Caco-2 (cell line): ENCODE measurements around the gene ZNF554. TPM values are rescaled to one million over a fixed set of nuclear protein-coding genes. Genes with fewer than 3 reads are reported as not detected.

ENCODE experiments used
- BruUV-seq: library from RNA; stranded (reverse); fragments of 400-500 nt; replicated peaks from 2 replicates; lab custom pipeline; 2021; lab: Mats Ljungman, UMichigan
- CTCF ChIA-PET: fragments of 300-600 bp; sonication (Branson Sonifier 250); formaldehyde crosslinking; loops from one replicate; lab custom pipeline; 2022; ENCODE audit warnings: antibody characterized with exemption; lab: Charles Lee
- POLR2A ChIA-PET: fragments of 300-600 bp; sonication (Branson Sonifier 250); formaldehyde crosslinking; loops from one replicate; lab custom pipeline; 2022; ENCODE audit warnings: antibody characterized with exemption; lab: Charles Lee
- DNase-seq, 2 experiments: peaks; one replicate each; pipeline versions ENCODE4 v3.0.0 to v3.0.0-alpha.2; 2020 to 2022
- H3K27me3 ChIP-seq: replicated peaks from 2 replicates; pipeline ENCODE4 v1.6.0; 2011; ENCODE audit warnings: low read length; ENCODE audit not compliant: control insufficient read depth, insufficient read depth
- H3K36me3 ChIP-seq: 2 replicates; pipeline ENCODE4 v1.5.1; 2011; ENCODE audit warnings: low read length; ENCODE audit not compliant: control insufficient read depth, insufficient read depth
- H3K4me1 ChIP-seq: fragments of 250-450 bp; sonication (Bioruptor Pico); 2 replicates; pipeline ENCODE4 v1.5.1; 2020; ENCODE audit warnings: mild to moderate bottlenecking
- H3K4me3 ChIP-seq: 2 replicates; pipeline ENCODE4 v1.5.1; 2011; ENCODE audit warnings: low read depth, mild to moderate bottlenecking, control low read depth, low read length
- H3K9me3 ChIP-seq: fragments of 250-450 bp; sonication (Bioruptor Pico); 2 replicates; pipeline ENCODE4 v1.5.1; 2020; ENCODE audit warnings: mild to moderate bottlenecking, moderate library complexity
- H3K27ac Mint-ChIP-seq: one replicate; pipeline ENCODE4 v1.8.0; 2022; ENCODE audit warnings: mixed read lengths; ENCODE audit not compliant: unreplicated experiment
- H3K27me3 Mint-ChIP-seq: one replicate; pipeline ENCODE4 v1.8.0; 2022; ENCODE audit warnings: mixed read lengths; ENCODE audit not compliant: insufficient read depth, unreplicated experiment
- H3K36me3 Mint-ChIP-seq: one replicate; pipeline ENCODE4 v1.8.0; 2022; ENCODE audit warnings: mild to moderate bottlenecking, mixed read lengths; ENCODE audit not compliant: insufficient read depth, unreplicated experiment
- H3K4me1 Mint-ChIP-seq: one replicate; pipeline ENCODE4 v1.8.0; 2022; ENCODE audit warnings: low read depth, mixed read lengths; ENCODE audit not compliant: unreplicated experiment
- H3K4me3 Mint-ChIP-seq: one replicate; pipeline ENCODE4 v1.8.0; 2022; ENCODE audit warnings: mild to moderate bottlenecking, moderate library complexity, mixed read lengths; ENCODE audit not compliant: unreplicated experiment
- H3K9me3 Mint-ChIP-seq: one replicate; pipeline ENCODE4 v1.8.0; 2022; ENCODE audit warnings: mixed read lengths; ENCODE audit not compliant: unreplicated experiment
- intact Hi-C: fragments of 100-400 bp; cut with micrococcal nuclease; formaldehyde crosslinking; loops from one replicate; pipeline ENCODE4 v1.10.0; 2022; ENCODE audit not compliant: unreplicated experiment
- total RNA-seq: library from RNA; stranded (reverse); gene quantifications from 2 replicates; pipeline ENCODE4 v1.2.3, GENCODE V29; 2022
- TF ChIP-seq, protein P1 (sequence below), 2 experiments: fragments of 200-600 bp in 1 of 2; IDR thresholded peaks; 1 replicate in 1 of 2; 2 replicates in 1 of 2; pipeline versions ENCODE4 v1.5.1 to v1.8.0; 2011 to 2022; ENCODE audit warnings: antibody characterized with exemption in 1 of 2, control low read depth in 1 of 2, inconsistent platforms in 1 of 2, low read depth in 1 of 2, low read length in 1 of 2, mild to moderate bottlenecking in 1 of 2, moderate library complexity in 1 of 2; ENCODE audit not compliant: insufficient read depth in 1 of 2, severe bottlenecking in 1 of 2, unreplicated experiment in 1 of 2

Gene ZNF554
- total RNA-seq, 1 experiment from 2014 or later, result 3.7 TPM

DNA sequence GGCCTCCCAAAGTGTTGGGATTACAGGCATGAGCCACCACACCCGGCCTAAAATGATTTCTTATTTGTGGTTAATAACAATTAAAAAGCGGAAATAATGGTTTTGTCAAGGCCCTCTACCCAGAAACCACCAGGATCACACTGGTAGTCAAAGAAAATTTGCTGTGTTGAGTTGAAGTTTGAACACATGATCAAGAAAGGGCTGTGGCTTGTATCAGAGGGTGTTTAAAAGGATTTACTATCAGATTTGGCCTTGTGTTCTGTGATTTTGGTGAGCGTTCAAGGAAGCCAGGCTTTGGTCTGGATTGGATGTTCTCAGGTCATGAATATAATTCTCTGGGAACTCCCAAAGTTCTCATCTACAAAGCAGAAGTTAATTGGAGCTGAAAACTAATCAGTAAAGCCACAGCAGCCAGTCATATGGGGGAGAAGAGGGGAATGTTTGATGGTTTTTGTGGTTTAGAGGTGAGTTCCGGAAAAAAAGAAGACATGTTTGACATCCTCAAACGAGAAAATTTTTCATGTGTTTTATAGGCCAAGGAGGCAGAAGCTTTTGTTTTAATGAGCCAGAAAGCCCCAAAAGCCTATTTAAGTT is 36.9 kb downstream of the ZNF554 start:
- H3K4me3 Mint-ChIP-seq, result no peak overlapping the region
- intact Hi-C loops, result no loop called here
- H3K36me3 Mint-ChIP-seq, result peaks cover 39% of the 10 kb centered on the region
- peaks cover 24% of the 10 kb centered on the region for H3K9me3 ChIP-seq
- ChIA-PET POLR2A (no interaction called here), CTCF (no interaction called here)
- no peaks in the 10 kb centered on the region for H3K27me3 Mint-ChIP-seq
- DNase-seq, result no peak
- peaks cover 9% of the 10 kb centered on the region for H3K36me3 ChIP-seq
- no peaks in the 10 kb centered on the region for H3K4me1 ChIP-seq
- H3K27ac Mint-ChIP-seq, result no peak overlapping the region
- no TSS peak for BruUV-seq
- H3K27me3 ChIP-seq, result no peaks in the 10 kb centered on the region
- no peak overlapping the region for H3K4me3 ChIP-seq
- peaks cover 23% of the 10 kb centered on the region for H3K9me3 Mint-ChIP-seq
- TF ChIP-seq, protein P1, sequence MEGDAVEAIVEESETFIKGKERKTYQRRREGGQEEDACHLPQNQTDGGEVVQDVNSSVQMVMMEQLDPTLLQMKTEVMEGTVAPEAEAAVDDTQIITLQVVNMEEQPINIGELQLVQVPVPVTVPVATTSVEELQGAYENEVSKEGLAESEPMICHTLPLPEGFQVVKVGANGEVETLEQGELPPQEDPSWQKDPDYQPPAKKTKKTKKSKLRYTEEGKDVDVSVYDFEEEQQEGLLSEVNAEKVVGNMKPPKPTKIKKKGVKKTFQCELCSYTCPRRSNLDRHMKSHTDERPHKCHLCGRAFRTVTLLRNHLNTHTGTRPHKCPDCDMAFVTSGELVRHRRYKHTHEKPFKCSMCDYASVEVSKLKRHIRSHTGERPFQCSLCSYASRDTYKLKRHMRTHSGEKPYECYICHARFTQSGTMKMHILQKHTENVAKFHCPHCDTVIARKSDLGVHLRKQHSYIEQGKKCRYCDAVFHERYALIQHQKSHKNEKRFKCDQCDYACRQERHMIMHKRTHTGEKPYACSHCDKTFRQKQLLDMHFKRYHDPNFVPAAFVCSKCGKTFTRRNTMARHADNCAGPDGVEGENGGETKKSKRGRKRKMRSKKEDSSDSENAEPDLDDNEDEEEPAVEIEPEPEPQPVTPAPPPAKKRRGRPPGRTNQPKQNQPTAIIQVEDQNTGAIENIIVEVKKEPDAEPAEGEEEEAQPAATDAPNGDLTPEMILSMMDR (IDR thresholded peaks at IDR 0.05; ENCODE audit: insufficient read depth in 1 of 2, low read depth in 1 of 2, low read length in 1 of 2, severe bottlenecking in 1 of 2, unreplicated experiment in 1 of 2), result no peak
- no peaks in the 10 kb centered on the region for H3K4me1 Mint-ChIP-seq

DNA sequence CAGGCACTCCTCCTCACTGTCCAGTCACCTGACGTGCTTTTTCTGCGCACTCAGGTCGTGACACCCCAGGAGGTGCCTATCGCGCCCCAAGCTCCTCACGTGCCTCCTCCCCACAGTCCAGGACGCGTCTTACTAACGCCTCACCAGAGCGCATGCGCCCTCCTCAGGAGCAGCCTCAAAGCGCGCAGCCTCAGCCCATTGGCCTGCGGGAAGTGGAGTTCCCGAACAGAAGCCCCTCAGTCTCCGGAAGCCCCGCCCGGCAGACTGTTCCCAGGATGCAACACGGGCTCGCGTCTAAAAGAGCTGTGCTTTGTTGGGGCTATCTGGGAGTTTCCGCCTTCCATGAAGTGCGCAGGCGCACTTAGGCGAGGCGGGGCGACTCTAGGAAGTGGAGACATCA is 39.2 kb downstream of the ZNF554 start:
- BruUV-seq, result no TSS peak
- peaks cover 16% of the 10 kb centered on the region for H3K36me3 Mint-ChIP-seq
- H3K4me1 Mint-ChIP-seq, result no peaks in the 10 kb centered on the region
- CTCF ChIA-PET, result no interaction called here
- no peaks in the 10 kb centered on the region for H3K27me3 ChIP-seq
- H3K4me3 ChIP-seq, result no peak overlapping the region
- H3K4me1 ChIP-seq, result no peaks in the 10 kb centered on the region
- no peak for DNase-seq
- H3K27ac Mint-ChIP-seq, result no peak overlapping the region
- H3K9me3 ChIP-seq, result peaks cover 8% of the 10 kb centered on the region; the same call in 1 of the 2 replicates
- no peaks in the 10 kb centered on the region for H3K27me3 Mint-ChIP-seq
- intact Hi-C loops, result no loop called here
- TF ChIP-seq, protein P1 (IDR thresholded peaks at IDR 0.05; ENCODE audit: insufficient read depth in 1 of 2, low read depth in 1 of 2, low read length in 1 of 2, severe bottlenecking in 1 of 2, unreplicated experiment in 1 of 2), result no peak
- no peak overlapping the region for H3K4me3 Mint-ChIP-seq
- H3K9me3 Mint-ChIP-seq, result peaks cover 9% of the 10 kb centered on the region
- POLR2A ChIA-PET, result no interaction called here
- H3K36me3 ChIP-seq, result no peaks in the 10 kb centered on the region

- Mint-ChIP-seq H3K27ac (no peak overlapping the region), H3K27me3 (no peaks in the 10 kb centered on the region), H3K4me1 (peaks cover 6% of the 10 kb centered on the region), H3K4me3 (no peak overlapping the region), H3K9me3 (peaks cover 9% of the 10 kb centered on the region), H3K36me3 (peaks cover 15% of the 10 kb centered on the region)
- Histone ChIP-seq H3K9me3 (no peaks in the 10 kb centered on the region), H3K4me3 (no peak overlapping the region), H3K27me3 (no peaks in the 10 kb centered on the region), H3K36me3 (no peaks in the 10 kb centered on the region), H3K4me1 (no peaks in the 10 kb centered on the region)
- TF ChIP-seq, protein P1 (IDR thresholded peaks at IDR 0.05; ENCODE audit: insufficient read depth in 1 of 2, low read depth in 1 of 2, low read length in 1 of 2, severe bottlenecking in 1 of 2, unreplicated experiment in 1 of 2), result no peak
- ChIA-PET CTCF (no interaction called here), POLR2A (no interaction called here)
- BruUV-seq, result no TSS peak
- intact Hi-C loops, result no loop called here
- DNase-seq, result no peak
Measured at GRCh38 chr19:2863816-2864215, 44.1 kb downstream of the ZNF554 start.
